ENCODE results near the gene SAMHD1. TPM values are rescaled to one million over a fixed set of nuclear protein-coding genes. Genes with fewer than 3 reads are reported as not detected.

Gene SAMHD1
- total and polyA plus RNA-seq, 2 of the 13 experiments (the other 11 are each of a cell fraction or from before 2014, with no cell fraction given), result 16.9 to 43.5 TPM

DNA sequence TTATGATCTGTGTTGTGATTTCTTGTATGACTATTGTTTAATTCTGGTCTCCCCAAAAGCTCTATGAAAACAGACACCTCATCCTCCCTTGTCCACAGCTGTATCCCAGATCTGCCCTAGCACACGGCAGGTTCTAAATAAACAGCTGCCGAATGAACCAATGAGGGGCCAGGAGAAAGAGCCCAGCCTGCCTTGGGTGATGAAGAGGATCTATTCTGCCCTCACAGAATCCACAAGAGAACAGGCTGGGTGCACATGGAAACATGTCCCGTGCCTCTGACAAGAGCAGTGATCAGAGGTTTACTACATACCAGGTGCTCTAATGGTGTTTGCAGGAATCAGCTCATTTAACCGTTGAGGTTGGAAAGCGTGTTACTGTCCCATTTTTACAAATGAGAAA, 91.2 kb downstream of the SAMHD1 start:
- Histone ChIP-seq H3K4me3 (replicated peaks in 1 of 3; ENCODE audit: insufficient read depth in 1 of 3, low read depth in 2 of 3, low read length in 3 of 3) (no peak overlapping the region), H3K36me3 (replicated peaks in 1 of 2; ENCODE audit: control insufficient read depth in 1 of 2, insufficient read depth in 2 of 2, low read length in 2 of 2) (no peaks in the 10 kb centered on the region; a peak in 2 of 5 replicates), H3K4me1 (ENCODE audit: insufficient read depth, low read length) (peaks cover 50% of the 10 kb centered on the region), H3K27me3 (ENCODE audit: control insufficient read depth in 1 of 2, insufficient read depth in 2 of 2, low read length in 2 of 2) (peaks cover 1 to 9% of the 10 kb centered on the region in 2 experiments; a peak in 1 of 5 replicates), H3K9me3 (ENCODE audit: low read length) (no peaks in the 10 kb centered on the region), H3K27ac (ENCODE audit: extremely low read length, insufficient read depth, low read length) (no peak overlapping the region), H3K4me2 (ENCODE audit: low read depth, low read length) (0 out of 2 replicates have a peak overlapping the region, but pooled peaks have one; percentile 84), H4K20me1 (ENCODE audit: insufficient read depth, low read length) (no peaks in the 10 kb centered on the region), H3K9ac (ENCODE audit: insufficient read depth, low read depth, low read length) (no peak overlapping the region), H3K79me2 (ENCODE audit: insufficient read depth, low read length) (peaks cover 22% of the 10 kb centered on the region), H2AFZ (ENCODE audit: low read length) (no peak overlapping the region)
- FAIRE-seq, result peak; percentile 47
- CTCF ChIA-PET (ENCODE audit: low intra/inter-chr PET ratio, low total read pairs), result no interaction called here
- in situ Hi-C loops (cut with HindIII; ENCODE audit: extremely low pct_ligation_motif_present, low pct_unique_long_range_greater_than_20kb), result no loop called here
- POLR2A ChIA-PET, result interaction anchor here (1.4 to 4.9 kb wide), 2 partner anchors 12 to 87 kb away, joined by 3 to 39 read pairs; partner anchors contain the start of gene DSN1
- no TSS peak for BruUV-seq (replicated peaks)
- WGBS (ENCODE audit: low lambda C conversion rate), result 87% methylated on average over 5 of the region's 5 CpGs
- TF ChIP-seq ZNF749 (CRISPR knock-in tag; IDR thresholded peaks at IDR 0.05; ENCODE audit: borderline replicate concordance) (no peak), NFKB2 (CRISPR knock-in tag; IDR thresholded peaks at IDR 0.05; ENCODE audit: borderline replicate concordance) (0 out of 2 replicates have a peak, but pooled peaks have one; percentile 26), KDM5B (CRISPR knock-in tag; IDR thresholded peaks at IDR 0.05; ENCODE audit: borderline replicate concordance) (peak; percentile 26; the same call in 1 of the 2 replicates), MYC (CRISPR knock-in tag; IDR thresholded peaks at IDR 0.05; ENCODE audit: borderline replicate concordance) (0 out of 2 replicates have a peak, but pooled peaks have one; percentile 3), ZNF589 (CRISPR knock-in tag; conservative IDR thresholded peaks at IDR 0.05) (0 out of 2 replicates have a peak, but pooled peaks have one; percentile 30)
- TF ChIP-seq, protein P1, sequence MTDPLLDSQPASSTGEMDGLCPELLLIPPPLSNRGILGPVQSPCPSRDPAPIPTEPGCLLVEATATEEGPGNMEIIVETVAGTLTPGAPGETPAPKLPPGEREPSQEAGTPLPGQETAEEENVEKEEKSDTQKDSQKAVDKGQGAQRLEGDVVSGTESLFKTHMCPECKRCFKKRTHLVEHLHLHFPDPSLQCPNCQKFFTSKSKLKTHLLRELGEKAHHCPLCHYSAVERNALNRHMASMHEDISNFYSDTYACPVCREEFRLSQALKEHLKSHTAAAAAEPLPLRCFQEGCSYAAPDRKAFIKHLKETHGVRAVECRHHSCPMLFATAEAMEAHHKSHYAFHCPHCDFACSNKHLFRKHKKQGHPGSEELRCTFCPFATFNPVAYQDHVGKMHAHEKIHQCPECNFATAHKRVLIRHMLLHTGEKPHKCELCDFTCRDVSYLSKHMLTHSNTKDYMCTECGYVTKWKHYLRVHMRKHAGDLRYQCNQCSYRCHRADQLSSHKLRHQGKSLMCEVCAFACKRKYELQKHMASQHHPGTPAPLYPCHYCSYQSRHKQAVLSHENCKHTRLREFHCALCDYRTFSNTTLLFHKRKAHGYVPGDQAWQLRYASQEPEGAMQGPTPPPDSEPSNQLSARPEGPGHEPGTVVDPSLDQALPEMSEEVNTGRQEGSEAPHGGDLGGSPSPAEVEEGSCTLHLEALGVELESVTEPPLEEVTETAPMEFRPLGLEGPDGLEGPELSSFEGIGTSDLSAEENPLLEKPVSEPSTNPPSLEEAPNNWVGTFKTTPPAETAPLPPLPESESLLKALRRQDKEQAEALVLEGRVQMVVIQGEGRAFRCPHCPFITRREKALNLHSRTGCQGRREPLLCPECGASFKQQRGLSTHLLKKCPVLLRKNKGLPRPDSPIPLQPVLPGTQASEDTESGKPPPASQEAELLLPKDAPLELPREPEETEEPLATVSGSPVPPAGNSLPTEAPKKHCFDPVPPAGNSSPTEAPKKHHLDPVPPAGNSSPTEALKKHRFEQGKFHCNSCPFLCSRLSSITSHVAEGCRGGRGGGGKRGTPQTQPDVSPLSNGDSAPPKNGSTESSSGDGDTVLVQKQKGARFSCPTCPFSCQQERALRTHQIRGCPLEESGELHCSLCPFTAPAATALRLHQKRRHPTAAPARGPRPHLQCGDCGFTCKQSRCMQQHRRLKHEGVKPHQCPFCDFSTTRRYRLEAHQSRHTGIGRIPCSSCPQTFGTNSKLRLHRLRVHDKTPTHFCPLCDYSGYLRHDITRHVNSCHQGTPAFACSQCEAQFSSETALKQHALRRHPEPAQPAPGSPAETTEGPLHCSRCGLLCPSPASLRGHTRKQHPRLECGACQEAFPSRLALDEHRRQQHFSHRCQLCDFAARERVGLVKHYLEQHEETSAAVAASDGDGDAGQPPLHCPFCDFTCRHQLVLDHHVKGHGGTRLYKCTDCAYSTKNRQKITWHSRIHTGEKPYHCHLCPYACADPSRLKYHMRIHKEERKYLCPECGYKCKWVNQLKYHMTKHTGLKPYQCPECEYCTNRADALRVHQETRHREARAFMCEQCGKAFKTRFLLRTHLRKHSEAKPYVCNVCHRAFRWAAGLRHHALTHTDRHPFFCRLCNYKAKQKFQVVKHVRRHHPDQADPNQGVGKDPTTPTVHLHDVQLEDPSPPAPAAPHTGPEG (CRISPR knock-in tag; IDR thresholded peaks at IDR 0.05), result no peak
- no peak for ATAC-seq
- intact Hi-C loops (cut with micrococcal nuclease; ENCODE audit: unreplicated experiment), result no loop called here
- no peak for DNase-seq (ENCODE audit: low spot score)
